ENCODE measurements around the gene TRAF4.

Gene TRAF4

DNA sequence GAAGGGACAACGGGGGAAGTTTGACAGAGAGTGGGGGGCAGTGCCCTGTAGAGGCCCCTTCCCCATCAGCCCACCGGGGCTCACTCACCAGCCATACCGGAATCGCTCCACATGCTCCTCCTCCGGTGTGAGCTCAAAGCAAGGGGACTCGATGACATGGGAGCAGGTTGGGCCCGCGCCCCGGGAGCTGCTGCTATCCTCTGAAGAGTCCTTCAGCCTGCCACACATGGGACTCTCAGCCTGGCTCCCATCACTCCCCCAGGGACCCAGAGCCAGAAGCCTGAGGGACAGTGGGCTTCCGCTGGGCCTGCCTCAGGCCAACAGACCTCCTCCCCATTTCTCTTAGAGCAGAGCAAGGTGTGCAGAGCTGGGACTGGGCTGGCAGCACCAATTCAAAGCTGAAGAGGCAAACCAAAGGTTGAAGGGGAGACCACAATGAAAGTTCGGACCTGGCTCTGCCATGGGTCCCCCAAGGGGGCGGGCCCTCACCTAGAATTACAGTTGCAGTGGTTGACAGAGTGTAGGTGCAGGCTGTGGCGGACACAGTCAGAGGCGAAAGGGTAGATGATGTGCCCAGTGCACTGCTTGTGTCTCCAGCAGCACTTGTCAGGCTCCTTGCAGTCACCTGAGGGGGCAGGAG is 39.5 kb upstream of the TRAF4 start:
- TF ChIP-seq PAX5 (IDR thresholded peaks at IDR 0.05; ENCODE audit: insufficient read depth, low read length, severe bottlenecking) (no peak), POU2F2 (IDR thresholded peaks at IDR 0.05; ENCODE audit: low read depth, low read length) (no peak), TAF1 (IDR thresholded peaks at IDR 0.05; ENCODE audit: low read depth, low read length) (no peak), SPI1 (IDR thresholded peaks at IDR 0.05; ENCODE audit: low read depth, low read length) (no peak), POLR2A (IDR thresholded peaks at IDR 0.05; ENCODE audit: low read depth, low read length) (no peak), POLR2AphosphoS5 (IDR thresholded peaks at IDR 0.05; ENCODE audit: low read depth, low read length) (no peak)
- DNase-seq (ENCODE audit: insufficient read length, low spot score) (no peak), FAIRE-seq (no peak)

DNA sequence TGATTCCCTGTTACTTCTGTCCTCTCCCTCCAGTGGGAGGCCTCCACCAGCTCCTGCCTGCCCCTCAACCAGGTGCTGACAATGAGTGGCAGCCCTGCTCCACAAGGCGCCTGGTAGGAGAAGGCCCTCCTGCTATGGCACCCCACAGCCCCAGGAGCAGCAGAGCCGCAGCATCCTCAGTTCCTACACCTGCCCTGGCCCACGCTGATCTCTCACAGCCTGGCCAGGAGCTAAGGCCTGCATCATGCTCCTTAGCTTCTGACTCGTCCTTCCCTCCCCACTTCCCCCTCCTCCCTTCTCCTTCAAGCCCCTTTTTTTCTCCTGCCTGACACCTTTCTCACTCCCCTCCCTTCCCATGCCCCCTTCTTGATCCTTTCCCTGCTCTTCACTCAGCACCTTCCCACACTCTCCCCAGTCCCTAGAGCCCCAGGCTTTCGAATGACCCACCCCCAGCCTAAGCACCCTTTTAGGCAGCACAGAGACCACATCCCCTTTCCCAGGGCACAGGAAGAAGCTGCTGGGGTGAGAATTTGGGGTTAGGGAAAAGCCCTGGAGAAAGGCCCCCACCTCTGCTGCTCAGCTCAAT is 38.6 kb upstream of the TRAF4 start:
- no peak for DNase-seq (ENCODE audit: insufficient read length, low spot score)
- no peak for FAIRE-seq
- TF ChIP-seq TAF1 (IDR thresholded peaks at IDR 0.05; ENCODE audit: low read depth, low read length) (no peak), POLR2AphosphoS5 (IDR thresholded peaks at IDR 0.05; ENCODE audit: low read depth, low read length) (no peak), POU2F2 (IDR thresholded peaks at IDR 0.05; ENCODE audit: low read depth, low read length) (no peak)

DNA sequence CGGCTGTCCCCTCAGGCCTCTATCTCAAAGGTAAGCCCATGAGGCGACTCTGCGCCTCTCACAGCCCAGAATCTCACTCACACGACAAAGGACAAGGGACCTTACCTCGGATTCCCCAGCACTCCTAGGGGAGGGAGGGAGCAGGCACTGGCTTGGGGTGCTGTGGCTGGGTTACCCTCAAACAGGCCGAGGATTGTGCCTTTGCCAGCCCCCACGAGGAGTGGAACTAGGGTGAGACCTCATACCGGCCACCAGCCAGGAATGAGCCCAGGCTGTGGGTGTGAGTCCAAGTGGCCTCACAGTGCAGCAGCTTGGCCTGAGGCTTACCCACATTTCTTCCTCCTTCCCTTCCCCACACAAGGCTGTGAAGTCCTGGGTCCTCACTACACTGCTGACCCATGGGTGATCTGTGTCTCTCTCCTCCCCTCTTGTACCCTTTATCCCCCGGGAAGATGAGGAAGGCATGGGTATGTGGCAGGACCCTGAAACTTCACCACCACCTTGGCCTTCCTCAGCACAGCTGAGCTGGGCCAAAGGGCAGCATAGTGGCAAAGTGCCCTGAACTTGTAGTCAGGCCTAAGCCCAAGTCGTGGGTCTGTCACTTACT is 38.0 kb upstream of the TRAF4 start:
- DNase-seq (ENCODE audit: insufficient read length, low spot score) (no peak), FAIRE-seq (no peak)
- TF ChIP-seq PAX5 (IDR thresholded peaks at IDR 0.05; ENCODE audit: insufficient read depth, low read length, severe bottlenecking) (no peak), TAF1 (IDR thresholded peaks at IDR 0.05; ENCODE audit: low read depth, low read length) (no peak), SPI1 (IDR thresholded peaks at IDR 0.05; ENCODE audit: low read depth, low read length) (no peak), POLR2A (IDR thresholded peaks at IDR 0.05; ENCODE audit: low read depth, low read length) (no peak), POLR2AphosphoS5 (IDR thresholded peaks at IDR 0.05; ENCODE audit: low read depth, low read length) (no peak), POU2F2 (IDR thresholded peaks at IDR 0.05; ENCODE audit: low read depth, low read length) (no peak)

GRCh38 chr17:28706471-28707338 is 37.1 kb upstream of the TRAF4 start:
- TF ChIP-seq POLR2A (IDR thresholded peaks at IDR 0.05; ENCODE audit: low read depth, low read length): no peak
- no peak for TF ChIP-seq SPI1 (IDR thresholded peaks at IDR 0.05; ENCODE audit: low read depth, low read length)
- no peak for TF ChIP-seq PAX5 (IDR thresholded peaks at IDR 0.05; ENCODE audit: insufficient read depth, low read length, severe bottlenecking)
- TF ChIP-seq POU2F2 (IDR thresholded peaks at IDR 0.05; ENCODE audit: low read depth, low read length): no peak
- TF ChIP-seq TAF1 (IDR thresholded peaks at IDR 0.05; ENCODE audit: low read depth, low read length): no peak
- no peak for TF ChIP-seq POLR2AphosphoS5 (IDR thresholded peaks at IDR 0.05; ENCODE audit: low read depth, low read length)
- FAIRE-seq: no peak
- DNase-seq (ENCODE audit: insufficient read length, low spot score): no peak

DNA sequence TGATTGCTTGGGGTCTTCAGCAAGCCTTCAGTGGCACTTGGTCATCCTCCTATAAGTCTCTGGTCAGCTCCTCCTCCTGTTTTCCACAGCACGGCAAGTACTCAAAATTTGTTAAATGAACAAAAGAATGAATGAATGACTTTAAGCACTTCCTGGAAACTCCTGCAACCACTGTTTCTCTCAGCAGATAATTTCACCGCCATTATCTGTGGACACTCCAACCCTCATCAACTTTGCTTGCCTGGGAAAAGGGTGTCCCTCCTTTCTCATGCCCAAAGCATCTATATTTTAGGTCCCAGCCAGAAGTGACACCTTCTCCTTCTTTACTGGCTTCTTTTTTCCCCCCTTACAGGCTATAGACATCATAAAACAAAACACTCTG is 36.5 kb upstream of the TRAF4 start:
- TF ChIP-seq POU2F2 (IDR thresholded peaks at IDR 0.05; ENCODE audit: low read depth, low read length) (no peak), POLR2AphosphoS5 (IDR thresholded peaks at IDR 0.05; ENCODE audit: low read depth, low read length) (no peak), SPI1 (IDR thresholded peaks at IDR 0.05; ENCODE audit: low read depth, low read length) (no peak), PAX5 (IDR thresholded peaks at IDR 0.05; ENCODE audit: insufficient read depth, low read length, severe bottlenecking) (no peak), TAF1 (IDR thresholded peaks at IDR 0.05; ENCODE audit: low read depth, low read length) (no peak), POLR2A (IDR thresholded peaks at IDR 0.05; ENCODE audit: low read depth, low read length) (no peak)
- FAIRE-seq (no peak), DNase-seq (ENCODE audit: insufficient read length, low spot score) (no peak)

- FAIRE-seq (peak; percentile 92), DNase-seq (ENCODE audit: insufficient read length, low spot score) (peak; percentile 94)
- no peak for TF ChIP-seq TAF1 (IDR thresholded peaks at IDR 0.05; ENCODE audit: low read depth, low read length)
- peak; percentile 22; the same call in 1 of the 2 replicates for TF ChIP-seq POU2F2 (IDR thresholded peaks at IDR 0.05; ENCODE audit: low read depth, low read length)
- no peak for TF ChIP-seq PAX5 (IDR thresholded peaks at IDR 0.05; ENCODE audit: insufficient read depth, low read length, severe bottlenecking)
- TF ChIP-seq SPI1 (IDR thresholded peaks at IDR 0.05; ENCODE audit: low read depth, low read length): no peak
- TF ChIP-seq POLR2AphosphoS5 (IDR thresholded peaks at IDR 0.05; ENCODE audit: low read depth, low read length): peak; percentile 64; the same call in 1 of the 2 replicates
- no peak for TF ChIP-seq POLR2A (IDR thresholded peaks at IDR 0.05; ENCODE audit: low read depth, low read length)
Measured at GRCh38 chr17:28710861-28711722, 32.7 kb upstream of the TRAF4 start.

- FAIRE-seq: no peak
- DNase-seq (ENCODE audit: insufficient read length, low spot score): no peak
- TF ChIP-seq POU2F2 (IDR thresholded peaks at IDR 0.05; ENCODE audit: low read depth, low read length) (no peak), TAF1 (IDR thresholded peaks at IDR 0.05; ENCODE audit: low read depth, low read length) (no peak), POLR2AphosphoS5 (IDR thresholded peaks at IDR 0.05; ENCODE audit: low read depth, low read length) (no peak), POLR2A (IDR thresholded peaks at IDR 0.05; ENCODE audit: low read depth, low read length) (no peak), PAX5 (IDR thresholded peaks at IDR 0.05; ENCODE audit: insufficient read depth, low read length, severe bottlenecking) (no peak), SPI1 (IDR thresholded peaks at IDR 0.05; ENCODE audit: low read depth, low read length) (no peak)
Measured at GRCh38 chr17:28711723-28712031, 32.1 kb upstream of the TRAF4 start, which contains the start of gene PROCA1. TSS of gene PROCA1 (minus strand) at chr17:28711888. CDS start at chr17:28711660, 228 bp downstream.

- FAIRE-seq (peak; percentile 31), DNase-seq (ENCODE audit: insufficient read length, low spot score) (peak; percentile 68)
- peak; percentile 43; the same call in 1 of the 2 replicates for TF ChIP-seq POLR2A (IDR thresholded peaks at IDR 0.05; ENCODE audit: low read depth, low read length)
- peak; percentile 72 for TF ChIP-seq SPI1 (IDR thresholded peaks at IDR 0.05; ENCODE audit: low read depth, low read length)
- peak; percentile 29; the same call in 1 of the 2 replicates for TF ChIP-seq TAF1 (IDR thresholded peaks at IDR 0.05; ENCODE audit: low read depth, low read length)
- TF ChIP-seq POLR2AphosphoS5 (IDR thresholded peaks at IDR 0.05; ENCODE audit: low read depth, low read length): no peak
Measured at GRCh38 chr17:28712032-28712704, 31.6 kb upstream of the TRAF4 start.
